ENCODE measurements around the gene TRMT112. TPM values are rescaled to one million over a fixed set of nuclear protein-coding genes. Genes with fewer than 3 reads are reported as not detected.

Gene TRMT112
- total and polyA plus RNA-seq, 2 of the 8 experiments (the other 6 are each of a cell fraction or from before 2014, with no cell fraction given) = 300 to 650 TPM

- no peak overlapping the region for H2AK5ac ChIP-seq (ENCODE audit: low read depth, low read length)
- CTCF ChIA-PET (ENCODE audit: partially characterized antibody) = interaction anchor here (1.8 to 20.8 kb wide), 3 partner anchors 11 to 19 kb away, joined by 4 to 614 read pairs (median 20); partner anchors contain the start of gene CCDC88B
- TF ChIP-seq CBX8 (IDR thresholded peaks at IDR 0.05; ENCODE audit: borderline replicate concordance, low read depth, low read length) (no peak), TAF1 (IDR thresholded peaks at IDR 0.05; ENCODE audit: low read depth, low read length) (no peak), BCL11A (IDR thresholded peaks at IDR 0.05; ENCODE audit: low read depth in 2 of 2, low read length in 2 of 2) (no peak), KDM1A (IDR thresholded peaks at IDR 0.05; ENCODE audit: borderline replicate concordance, low read length) (no peak), GABPA (IDR thresholded peaks at IDR 0.05; ENCODE audit: borderline replicate concordance, insufficient read depth, low read length) (no peak), HDAC6 (IDR thresholded peaks at IDR 0.05; ENCODE audit: low read depth, low read length) (no peak), JUND (IDR thresholded peaks at IDR 0.05; ENCODE audit: low read length) (no peak)
- peaks cover 1 to 13% (median 7%) of the 10 kb centered on the region in 4 experiments; a peak in 6 of 7 replicates for H3K4me1 ChIP-seq (replicated peaks in 1 of 4; ENCODE audit: control insufficient read depth in 3 of 4, insufficient read depth in 4 of 4, low read length in 3 of 4)
- POLR2A ChIA-PET (ENCODE audit: partially characterized antibody) = interaction anchor here (0.6 to 2.6 kb wide), 2 partner anchors 10 to 11 kb away, joined by 3 to 12 read pairs; no protein-coding TSS in a partner anchor
- H2BK5ac ChIP-seq (ENCODE audit: low read depth, low read length) = no peak overlapping the region
- FAIRE-seq (no peak), DNase-seq (ENCODE audit: low read depth in 1 of 2, low spot score in 2 of 2) (no peak)
- no peak overlapping the region for H2BK12ac ChIP-seq (ENCODE audit: low read depth, low read length)
- no peak overlapping the region for H2BK15ac ChIP-seq (ENCODE audit: low read length)
- no peak overlapping the region for H3K14ac ChIP-seq (ENCODE audit: insufficient read length)
- no peak overlapping the region for H3K27ac ChIP-seq (ENCODE audit: low read depth, low read length)
- H2AFZ ChIP-seq (ENCODE audit: low read length) = no peak overlapping the region
- no peaks in the 10 kb centered on the region for H3K9me3 ChIP-seq (ENCODE audit: insufficient read depth in 2 of 2, low read depth in 1 of 2, low read length in 1 of 2)
- H2BK20ac ChIP-seq (ENCODE audit: low read length) = no peak overlapping the region
- H3K23ac ChIP-seq (ENCODE audit: insufficient read length) = no peak overlapping the region
- peaks cover 0 to 14% of the 10 kb centered on the region in 2 experiments; a peak in 1 of 4 replicates for H3K79me2 ChIP-seq (ENCODE audit: control insufficient read depth in 1 of 2, insufficient read depth in 2 of 2, low read length in 2 of 2)
- peaks cover 0 to 19% (median 3%) of the 10 kb centered on the region in 4 experiments; a peak in 6 of 8 replicates for H3K36me3 ChIP-seq (ENCODE audit: control insufficient read depth in 2 of 4, insufficient read depth in 4 of 4, low read length in 3 of 4)
- H4K91ac ChIP-seq (replicated peaks; ENCODE audit: insufficient read length, low read length) = no peak overlapping the region
- H3K4me3 ChIP-seq (ENCODE audit: extremely low read depth in 1 of 4, insufficient read depth in 2 of 4, low read depth in 3 of 4, low read length in 4 of 4) = no peak overlapping the region
- peaks cover 0 to 3% of the 10 kb centered on the region in 2 experiments for H4K20me1 ChIP-seq (replicated peaks in 1 of 2; ENCODE audit: control insufficient read depth in 1 of 2, insufficient read depth in 2 of 2, low read length in 2 of 2)
- no peak overlapping the region for H2BK120ac ChIP-seq (replicated peaks; ENCODE audit: low read depth, low read length)
- H3K79me1 ChIP-seq (ENCODE audit: low read depth, low read length) = peaks cover 6% of the 10 kb centered on the region; the same call in 1 of the 2 replicates
- H3K23me2 ChIP-seq (ENCODE audit: low read depth, low read length) = peaks cover 5% of the 10 kb centered on the region; the same call in 1 of the 2 replicates
- no peak overlapping the region for H3K9ac ChIP-seq (replicated peaks in 1 of 4; ENCODE audit: extremely low read depth in 1 of 4, low read depth in 3 of 4, low read length in 3 of 4)
- no peak overlapping the region for H4K5ac ChIP-seq (ENCODE audit: insufficient read length, low read depth, low read length)
- no peak overlapping the region for H3K4me2 ChIP-seq (ENCODE audit: insufficient read depth in 1 of 2, low read depth in 2 of 2, low read length in 2 of 2)
- H4K8ac ChIP-seq (ENCODE audit: extremely low read depth, insufficient read depth, low read length) = no peak overlapping the region
- H3K27me3 ChIP-seq (replicated peaks in 1 of 4; ENCODE audit: control insufficient read depth in 3 of 4, extremely low read depth in 1 of 4, insufficient read depth in 3 of 4, low read length in 3 of 4) = no peaks in the 10 kb centered on the region
- 84% methylated on average over 5 of the region's 5 CpGs; no CpG with 5 or more reads in 1 of the 2 experiments for WGBS, 2 experiments (ENCODE audit: extremely low coverage in 1 of 2, insufficient coverage in 1 of 2, insufficient read length in 1 of 2, insufficient replicate concordance in 2 of 2, low coverage in 1 of 2, low lambda C conversion rate in 2 of 2, missing lambda C conversion rate in 1 of 2)
- no peak overlapping the region for H3K56ac ChIP-seq (replicated peaks; ENCODE audit: insufficient read length, low read depth, low read length)
- H3K4ac ChIP-seq (replicated peaks; ENCODE audit: insufficient read length, low read depth, low read length) = no peak overlapping the region
- H3K18ac ChIP-seq (ENCODE audit: extremely low read depth, low read length) = no peak overlapping the region
Observed at GRCh38 chr11:64321026-64321425, 3.7 kb upstream of the TRMT112 start.
